H9 (cell line): ENCODE measurements around the gene C1orf21. TPM values are rescaled to one million over a fixed set of nuclear protein-coding genes. Genes with fewer than 3 reads are reported as not detected.

Experiments
- DNase-seq: peaks from one replicate; pipeline ENCODE4 v3.0.0-alpha.2; 2017
- H2AFZ ChIP-seq: one replicate; pipeline ENCODE4 v1.6.1; 2013; ENCODE audit warnings: mild to moderate bottlenecking, low read length, control low read depth, moderate library complexity
- H2AK5ac ChIP-seq: 2 replicates; pipeline ENCODE4 v1.6.1; 2013; ENCODE audit warnings: low read length, control low read depth, mixed read lengths; ENCODE audit not compliant: insufficient read length
- H2BK120ac ChIP-seq: one replicate; pipeline ENCODE4 v1.6.1; 2013; ENCODE audit warnings: low read depth, mild to moderate bottlenecking, low read length, control low read depth, inconsistent platforms; ENCODE audit not compliant: poor library complexity, severe bottlenecking
- H2BK12ac ChIP-seq: 2 replicates; pipeline ENCODE4 v1.6.1; 2013; ENCODE audit warnings: low read length, control low read depth, mixed read lengths, low read depth; ENCODE audit not compliant: insufficient read length
- H2BK15ac ChIP-seq: 2 replicates; pipeline ENCODE4 v1.6.1; 2013; ENCODE audit warnings: low read depth, low read length, control low read depth
- H2BK20ac ChIP-seq: one replicate; pipeline ENCODE4 v1.6.1; 2013; ENCODE audit warnings: low read depth, mild to moderate bottlenecking, low read length, control low read depth, inconsistent platforms; ENCODE audit not compliant: poor library complexity, severe bottlenecking
- H2BK5ac ChIP-seq: 2 replicates; pipeline ENCODE4 v1.6.1; 2013; ENCODE audit warnings: low read length, control low read depth, mixed read lengths; ENCODE audit not compliant: insufficient read length
- H3K14ac ChIP-seq: 2 replicates; pipeline ENCODE4 v1.6.1; 2013; ENCODE audit warnings: low read length, control low read depth; ENCODE audit not compliant: insufficient read depth
- H3K18ac ChIP-seq: 2 replicates; pipeline ENCODE4 v1.6.1; 2013; ENCODE audit warnings: low read depth, mild to moderate bottlenecking, mixed read lengths, low read length, control low read depth; ENCODE audit not compliant: insufficient read length
- H3K23ac ChIP-seq: 2 replicates; pipeline ENCODE4 v1.6.1; 2013; ENCODE audit warnings: low read length, control low read depth, mixed read lengths, low read depth; ENCODE audit not compliant: insufficient read length
- H3K23me2 ChIP-seq: 2 replicates; pipeline ENCODE4 v1.6.1; 2013; ENCODE audit warnings: low read depth, mild to moderate bottlenecking, mixed read lengths, low read length, control low read depth; ENCODE audit not compliant: insufficient read length, poor library complexity, severe bottlenecking
- H3K27ac ChIP-seq: 2 replicates; pipeline ENCODE4 v1.5.1; 2013; ENCODE audit warnings: low read length, control low read depth, mixed read lengths, low read depth; ENCODE audit not compliant: insufficient read length
- H3K27me3 ChIP-seq: 2 replicates; pipeline ENCODE4 v1.6.1; 2013; ENCODE audit warnings: low read length, control low read depth, inconsistent platforms; ENCODE audit not compliant: insufficient read depth
- H3K4ac ChIP-seq: 2 replicates; pipeline ENCODE4 v1.6.1; 2013; ENCODE audit warnings: low read depth, mild to moderate bottlenecking, control low read depth, inconsistent platforms, low read length, moderate library complexity
- H3K4me1 ChIP-seq: 2 replicates; pipeline ENCODE4 v1.6.1; 2013; ENCODE audit warnings: low read length, control low read depth, inconsistent platforms; ENCODE audit not compliant: insufficient read depth
- H3K4me2 ChIP-seq: 2 replicates; pipeline ENCODE4 v1.6.1; 2013; ENCODE audit warnings: low read length, control low read depth, mixed read lengths; ENCODE audit not compliant: insufficient read length, insufficient read depth
- H3K56ac ChIP-seq: 2 replicates; pipeline ENCODE4 v1.6.1; 2013; ENCODE audit warnings: low read depth, mild to moderate bottlenecking, mixed read lengths, low read length, control low read depth; ENCODE audit not compliant: insufficient read length
- H3K79me1 ChIP-seq: 2 replicates; pipeline ENCODE4 v1.6.1; 2013; ENCODE audit warnings: low read depth, mild to moderate bottlenecking, moderate library complexity, low read length, control low read depth, inconsistent platforms; ENCODE audit not compliant: insufficient read depth, poor library complexity, severe bottlenecking
- H3K79me2 ChIP-seq: 2 replicates; pipeline ENCODE4 v1.6.1; 2013; ENCODE audit warnings: low read length, control low read depth, inconsistent platforms; ENCODE audit not compliant: insufficient read depth
- H3K9ac ChIP-seq: 2 replicates; pipeline ENCODE4 v1.6.1; 2013; ENCODE audit warnings: low read length, control low read depth, mixed read lengths; ENCODE audit not compliant: insufficient read length; ENCODE audit errors: extremely low read depth
- H3K9me3 ChIP-seq: one replicate; pipeline ENCODE4 v1.6.1; 2013; ENCODE audit warnings: low read depth, low read length, inconsistent platforms; ENCODE audit not compliant: control insufficient read depth
- H3T11ph ChIP-seq: one replicate; pipeline ENCODE4 v1.6.1; 2013; ENCODE audit warnings: mild to moderate bottlenecking, low read length, control low read depth, inconsistent platforms
- H4K20me1 ChIP-seq: one replicate; pipeline ENCODE4 v1.6.1; 2013; ENCODE audit not compliant: control insufficient read depth, insufficient read length, insufficient read depth
- H4K5ac ChIP-seq: 2 replicates; pipeline ENCODE4 v1.6.1; 2013; ENCODE audit warnings: low read depth, mild to moderate bottlenecking, mixed read lengths, low read length, control low read depth; ENCODE audit not compliant: insufficient read length
- H4K8ac ChIP-seq: replicated peaks from 2 replicates; pipeline ENCODE4 v1.6.1; 2013; ENCODE audit warnings: low read length, control low read depth, mixed read lengths, low read depth; ENCODE audit not compliant: insufficient read length
- H4K91ac ChIP-seq: 2 replicates; pipeline ENCODE4 v1.6.1; 2013; ENCODE audit warnings: low read depth, mild to moderate bottlenecking, moderate library complexity, mixed read lengths, low read length, control low read depth; ENCODE audit not compliant: insufficient read length
- H3K27ac Mint-ChIP-seq, 3 experiments: 2 replicates in 2 of 3; 3 replicates in 1 of 3; pipeline ENCODE4 v1.8.0; 2020 to 2021; ENCODE audit warnings: mixed read lengths in 3 of 3, mild to moderate bottlenecking in 1 of 3, moderate library complexity in 1 of 3
- H3K27me3 Mint-ChIP-seq: 2 replicates; pipeline ENCODE4 v1.8.0; 2021; ENCODE audit warnings: low read depth, mild to moderate bottlenecking, moderate library complexity, mixed read lengths
- H3K36me3 Mint-ChIP-seq, 3 experiments: 2 replicates in 2 of 3; 3 replicates in 1 of 3; pipeline ENCODE4 v1.8.0; 2020 to 2021; ENCODE audit warnings: low read depth in 3 of 3, mixed read lengths in 3 of 3; ENCODE audit not compliant: insufficient read depth in 1 of 3
- H3K4me1 Mint-ChIP-seq, 2 experiments: 2 replicates each; pipeline ENCODE4 v1.8.0; 2020; ENCODE audit warnings: mixed read lengths in 2 of 2
- H3K4me3 Mint-ChIP-seq, 2 experiments: 2 replicates in 1 of 2; 3 replicates in 1 of 2; pipeline ENCODE4 v1.8.0; 2020 to 2021; ENCODE audit warnings: mild to moderate bottlenecking in 2 of 2, mixed read lengths in 2 of 2, moderate library complexity in 1 of 2
- H3K9me3 Mint-ChIP-seq, 2 experiments: 2 replicates in 1 of 2; 3 replicates in 1 of 2; pipeline ENCODE4 v1.8.0; 2020; ENCODE audit warnings: mild to moderate bottlenecking in 2 of 2, mixed read lengths in 2 of 2, moderate library complexity in 1 of 2
- whole genome bisulfite sequencing: extraction: QIAGEN DNeasy Blood & Tissue Kit; methylation state at CpG from one replicate; pipeline ENCODE4 v1.1.7; 2013; ENCODE audit warnings: missing lambda C conversion rate, low lambda C conversion rate, mixed read lengths; ENCODE audit not compliant: insufficient read length; ENCODE audit errors: extremely low coverage; 5-methylcytosine and 5-hydroxymethylcytosine counted together
- total RNA-seq: library from RNA; stranded (reverse); gene quantifications from 2 replicates; pipeline ENCODE4 v1.2.1, GENCODE V29; 2021
- TF ChIP-seq, protein P1 (sequence below): fragments of 200-600 bp; sonication (generic); conservative IDR thresholded peaks from 3 replicates; pipeline ENCODE4 v1.8.0; 2021; ENCODE audit warnings: antibody characterized with exemption, mild to moderate bottlenecking

C1orf21 gene
- total RNA-seq, 1 experiment from 2014 or later = 36.0 TPM

GRCh38 chr1:184504040-184504954 lies 117.5 kb downstream of the C1orf21 start:
- Histone ChIP-seq H3K27me3 (no peaks in the 10 kb centered on the region), H3K4ac (no peak overlapping the region), H3K23ac (no peak overlapping the region), H3T11ph (no peak overlapping the region), H2BK15ac (no peak overlapping the region), H3K27ac (no peak overlapping the region), H2AFZ (no peak overlapping the region), H3K9ac (no peak overlapping the region), H3K23me2 (no peaks in the 10 kb centered on the region), H4K5ac (no peak overlapping the region), H3K56ac (no peak overlapping the region), H3K4me2 (no peak overlapping the region), H3K14ac (no peak overlapping the region), H4K91ac (no peak overlapping the region), H4K20me1 (no peaks in the 10 kb centered on the region), H3K79me2 (no peaks in the 10 kb centered on the region; the same call in 1 of the 2 replicates), H3K4me1 (no peaks in the 10 kb centered on the region), H3K79me1 (no peaks in the 10 kb centered on the region), H2BK5ac (no peak overlapping the region), H2BK20ac (no peak overlapping the region), H3K18ac (no peak overlapping the region), H2AK5ac (no peak overlapping the region), H4K8ac (no peak overlapping the region), H3K9me3 (no peaks in the 10 kb centered on the region), H2BK12ac (no peak overlapping the region), H2BK120ac (no peak overlapping the region)
- H3K4me3 Mint-ChIP-seq = no peak overlapping the region
- TF ChIP-seq, protein P1, sequence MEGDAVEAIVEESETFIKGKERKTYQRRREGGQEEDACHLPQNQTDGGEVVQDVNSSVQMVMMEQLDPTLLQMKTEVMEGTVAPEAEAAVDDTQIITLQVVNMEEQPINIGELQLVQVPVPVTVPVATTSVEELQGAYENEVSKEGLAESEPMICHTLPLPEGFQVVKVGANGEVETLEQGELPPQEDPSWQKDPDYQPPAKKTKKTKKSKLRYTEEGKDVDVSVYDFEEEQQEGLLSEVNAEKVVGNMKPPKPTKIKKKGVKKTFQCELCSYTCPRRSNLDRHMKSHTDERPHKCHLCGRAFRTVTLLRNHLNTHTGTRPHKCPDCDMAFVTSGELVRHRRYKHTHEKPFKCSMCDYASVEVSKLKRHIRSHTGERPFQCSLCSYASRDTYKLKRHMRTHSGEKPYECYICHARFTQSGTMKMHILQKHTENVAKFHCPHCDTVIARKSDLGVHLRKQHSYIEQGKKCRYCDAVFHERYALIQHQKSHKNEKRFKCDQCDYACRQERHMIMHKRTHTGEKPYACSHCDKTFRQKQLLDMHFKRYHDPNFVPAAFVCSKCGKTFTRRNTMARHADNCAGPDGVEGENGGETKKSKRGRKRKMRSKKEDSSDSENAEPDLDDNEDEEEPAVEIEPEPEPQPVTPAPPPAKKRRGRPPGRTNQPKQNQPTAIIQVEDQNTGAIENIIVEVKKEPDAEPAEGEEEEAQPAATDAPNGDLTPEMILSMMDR = no peak
- no CpG with 5 or more reads among the region's 16 CpGs for WGBS
- H3K4me1 Mint-ChIP-seq = peaks cover 22 to 32% of the 10 kb centered on the region in 2 experiments
- no peaks in the 10 kb centered on the region for H3K9me3 Mint-ChIP-seq
- no peaks in the 10 kb centered on the region for H3K27me3 Mint-ChIP-seq
- H3K27ac Mint-ChIP-seq = peak overlapping the region in 2 of 3 experiments; percentile 4 to 66; a peak in 3 of 7 replicates
- peaks cover 1 to 23% (median 4%) of the 10 kb centered on the region in 3 experiments; a peak in 3 of 7 replicates for H3K36me3 Mint-ChIP-seq
- DNase-seq = no peak
